HG03521 (cell line): Measurements from ENCODE around the gene KIF12.
"Not testable (repeated sequence)": the region's sequence is repeated elsewhere in the genome, so short reads cannot be mapped to it uniquely, and the experiment has no call there.

Experiments used
- ATAC-seq: cut with Tn5 transposase; IDR thresholded peaks from one replicate; pipeline ENCODE4 v1.9.1; 2021; ENCODE audit warnings: mild to moderate bottlenecking, moderate library complexity; ENCODE audit not compliant: unreplicated experiment

Gene KIF12

DNA sequence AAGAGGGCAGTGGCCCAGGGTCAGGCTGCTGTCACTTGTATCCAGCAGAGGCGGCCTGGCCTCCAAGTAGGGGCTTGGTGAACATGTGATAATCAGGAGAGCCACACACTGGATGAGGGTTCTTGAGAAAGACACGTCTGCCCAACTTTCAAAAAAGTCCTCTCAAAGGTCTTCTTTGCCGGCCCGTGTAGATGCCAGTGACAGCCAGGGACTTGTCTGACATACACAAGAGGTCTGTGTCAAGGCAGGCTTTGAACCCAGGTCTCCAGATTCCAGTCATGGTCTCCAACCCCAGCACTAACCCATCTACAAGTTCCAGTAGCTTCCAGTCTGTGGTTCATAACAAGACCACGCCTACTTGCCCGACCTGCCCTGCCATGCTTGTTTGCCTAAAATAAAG is 13.1 kb downstream of the KIF12 start:
- no peak for ATAC-seq

DNA sequence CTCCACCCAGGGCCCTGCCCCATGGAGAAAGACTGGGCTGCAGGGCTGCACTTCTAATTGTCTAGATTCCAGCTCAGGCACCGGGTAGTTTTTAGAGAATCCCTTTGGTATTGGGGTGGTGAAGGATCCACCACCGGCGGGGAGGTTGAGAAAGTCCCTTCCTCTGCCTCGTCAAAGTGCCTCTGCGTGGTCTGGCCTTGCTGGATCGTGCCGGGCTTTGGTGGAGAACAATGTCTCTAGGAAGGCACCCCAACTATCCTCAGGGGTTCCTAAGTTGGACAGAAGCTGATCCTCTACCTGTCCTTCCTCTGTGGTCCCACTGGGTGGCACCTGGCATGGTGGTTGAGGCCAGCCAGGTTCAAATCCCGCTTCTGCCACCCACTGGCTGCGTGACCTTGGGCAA is 13.7 kb downstream of the KIF12 start:
- no peak for ATAC-seq

DNA sequence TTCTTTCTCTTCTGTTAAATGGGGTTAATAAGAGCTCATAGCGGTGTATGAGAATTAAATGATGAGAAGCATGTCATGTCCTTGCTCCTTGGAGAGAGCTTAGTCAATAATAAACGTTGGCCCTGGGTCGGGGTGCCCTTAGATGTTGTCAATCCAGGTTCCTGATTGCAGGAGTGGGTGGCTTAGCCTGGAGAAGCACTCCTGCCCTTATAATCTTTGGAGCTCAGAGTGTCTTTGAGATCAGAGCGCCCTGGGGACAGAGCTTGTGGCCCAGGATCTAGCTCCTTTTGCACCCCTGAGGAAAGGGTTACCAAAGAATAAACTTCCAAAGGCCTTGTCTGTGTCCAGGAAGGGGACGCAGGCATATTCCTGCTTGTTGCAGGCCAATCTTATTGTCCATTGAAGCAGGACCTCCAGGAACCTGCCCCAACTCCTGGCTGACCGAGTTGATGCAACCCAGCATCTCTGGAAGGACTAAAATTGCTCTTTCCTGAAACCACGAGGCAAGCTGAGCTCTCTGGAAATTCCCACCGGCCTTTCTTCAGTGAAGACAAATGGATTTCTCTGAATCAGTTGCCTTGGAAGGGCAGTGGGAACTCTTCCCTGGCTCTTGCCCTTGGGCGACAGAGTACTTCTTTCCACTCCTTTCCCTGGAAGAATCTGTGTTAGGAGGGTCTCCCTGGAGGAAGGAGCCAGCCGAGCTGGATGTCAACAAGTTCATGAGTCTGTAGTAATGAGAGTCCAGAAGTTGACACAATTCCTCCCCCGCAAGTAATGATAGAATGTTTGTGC is 14.6 kb downstream of the KIF12 start:
- ATAC-seq: no peak

DNA sequence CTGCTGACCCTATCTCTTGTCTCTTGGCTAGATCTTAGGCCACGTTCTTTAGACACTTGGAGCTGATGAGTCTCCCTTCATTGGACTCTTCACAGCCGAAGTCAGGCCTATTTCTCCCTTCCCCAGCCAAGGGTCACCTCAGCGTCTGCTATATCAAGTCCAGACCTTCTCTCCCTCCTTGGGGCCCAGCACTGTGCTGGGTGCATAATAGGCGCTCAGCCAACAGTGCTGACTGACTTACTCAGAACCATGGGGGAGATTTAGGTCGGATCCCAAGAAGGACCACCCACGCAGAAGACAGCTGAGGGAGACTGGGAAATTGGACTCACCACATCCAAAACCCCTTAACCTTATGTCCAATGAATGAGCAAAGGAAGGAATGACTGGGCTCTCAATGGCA is 15.4 kb downstream of the KIF12 start:
- no peak for ATAC-seq

DNA sequence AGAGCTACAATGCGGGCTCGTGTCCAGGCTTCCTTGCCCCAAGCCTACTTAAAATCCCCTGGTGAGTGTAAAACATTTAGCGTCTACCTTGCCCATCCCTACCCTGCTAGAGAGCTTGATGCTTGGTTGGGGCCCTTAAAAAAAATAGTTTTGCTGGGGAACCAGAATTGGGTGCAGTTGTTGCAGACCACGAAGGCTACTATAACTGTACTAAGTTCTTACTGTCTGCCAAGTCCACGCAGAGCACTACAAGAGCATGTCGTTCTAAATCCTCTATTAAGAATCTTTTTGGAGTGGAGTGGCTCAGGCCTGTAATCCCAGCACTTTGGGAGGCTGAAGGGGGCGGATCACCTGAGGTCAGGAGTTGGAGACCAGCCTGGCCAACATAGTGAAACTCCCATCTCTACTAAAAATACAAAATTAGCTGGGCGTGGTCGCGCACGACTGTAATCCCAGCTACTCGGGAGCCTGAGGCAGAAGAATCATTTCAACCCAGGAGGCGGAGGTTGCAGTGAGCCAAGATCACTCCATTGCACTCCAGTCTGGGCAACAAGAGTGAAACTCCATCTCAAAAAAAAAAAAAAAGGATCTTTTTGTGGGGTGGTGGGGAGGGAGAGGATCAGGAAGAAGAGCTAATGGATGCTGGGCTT is 16.2 kb downstream of the KIF12 start:
- ATAC-seq: not testable (repeated sequence)

DNA sequence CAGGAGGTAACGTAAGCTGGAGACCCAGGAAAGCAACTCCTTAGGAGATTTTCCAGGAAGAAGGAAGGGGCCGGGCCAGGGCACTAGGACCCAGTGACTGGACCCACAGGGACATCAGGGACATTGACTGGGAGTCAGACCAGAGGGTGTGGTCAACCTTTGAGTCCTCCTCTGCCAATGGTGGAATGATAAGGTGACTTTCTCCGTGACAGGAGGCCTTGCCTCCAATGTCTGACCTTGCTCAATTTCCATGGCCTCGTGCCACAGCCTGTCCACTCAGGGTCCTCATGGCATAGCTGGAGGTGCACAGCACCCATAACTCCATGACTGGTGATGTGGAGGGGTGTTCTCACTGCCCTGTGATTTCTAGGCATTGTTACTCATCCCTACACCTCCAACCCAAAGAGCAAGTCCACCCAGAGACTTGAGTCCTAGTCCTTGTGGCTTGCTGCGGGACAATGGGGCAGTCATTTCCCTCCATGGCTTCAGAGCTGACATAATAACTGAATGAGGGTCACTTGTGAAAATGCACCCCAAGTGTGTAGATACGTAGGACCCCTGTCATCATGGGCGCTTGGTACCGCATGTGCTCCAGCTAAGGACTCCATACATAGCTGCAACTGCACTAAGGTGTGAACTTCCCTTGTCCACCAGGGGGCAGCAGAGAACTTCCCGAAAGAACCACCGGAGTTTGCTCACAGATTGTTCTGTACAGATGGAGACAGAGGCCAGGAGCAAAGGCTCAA is 16.9 kb downstream of the KIF12 start:
- ATAC-seq: peak; percentile 73

DNA sequence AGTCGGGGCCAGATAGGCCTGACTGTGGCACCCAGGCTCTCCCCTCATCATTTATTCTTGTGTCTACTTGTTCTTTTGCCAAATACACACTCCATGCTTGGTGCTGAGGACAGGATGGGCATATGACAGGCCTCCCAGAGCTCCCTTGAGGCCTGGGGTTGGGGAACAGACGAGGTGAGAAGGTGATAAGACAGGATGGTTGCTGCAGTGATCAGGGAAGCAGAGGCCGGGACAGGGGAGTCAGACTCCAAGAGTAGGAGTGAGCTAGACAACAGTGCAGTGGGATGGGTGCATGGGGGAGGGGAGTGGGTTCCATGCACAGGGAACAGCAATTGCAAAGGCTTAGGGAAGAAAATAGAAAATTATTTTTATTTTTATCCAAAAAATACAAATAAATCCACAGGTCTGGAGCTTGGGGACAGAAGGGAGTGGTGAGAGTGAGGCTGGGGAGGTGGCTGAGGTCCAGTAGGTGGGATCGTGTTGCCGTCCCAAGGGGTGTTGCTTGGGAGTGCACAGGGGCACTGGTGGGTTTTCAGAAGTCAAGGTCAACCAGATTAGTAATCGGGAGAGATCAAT is 17.6 kb downstream of the KIF12 start:
- no peak for ATAC-seq

DNA sequence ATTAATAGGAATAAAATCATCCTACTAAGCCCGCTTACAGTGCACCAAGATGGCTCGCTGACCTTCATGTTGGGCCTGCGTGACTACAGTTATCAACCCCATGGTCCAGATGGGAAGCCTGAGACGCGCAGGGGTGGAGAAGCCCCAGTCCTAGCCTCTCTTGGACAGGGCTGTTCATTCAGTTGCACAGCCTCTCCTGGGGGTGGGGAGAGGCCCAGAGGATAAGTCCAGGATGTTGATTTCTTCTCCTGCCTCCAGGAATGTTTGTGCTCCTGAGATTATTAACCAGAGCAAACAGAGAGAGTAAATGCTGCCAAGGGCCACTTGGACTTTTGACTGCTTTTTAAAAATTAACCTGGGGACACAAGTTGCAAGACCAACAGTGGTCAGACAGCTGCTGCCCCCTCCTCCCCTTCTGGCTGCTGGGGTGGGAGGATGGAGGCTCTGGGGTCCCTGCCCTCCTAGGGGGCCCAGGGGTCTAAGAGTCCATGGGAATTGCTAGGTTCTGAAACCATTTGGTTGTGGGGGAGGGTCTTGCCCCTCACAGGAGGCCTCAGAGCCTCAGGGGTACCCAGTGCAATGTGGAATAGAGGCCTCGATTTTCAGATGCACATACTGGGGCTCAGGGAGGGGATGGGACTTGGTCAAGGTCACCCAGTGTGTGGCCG is 18.2 kb downstream of the KIF12 start:
- ATAC-seq: no peak

DNA sequence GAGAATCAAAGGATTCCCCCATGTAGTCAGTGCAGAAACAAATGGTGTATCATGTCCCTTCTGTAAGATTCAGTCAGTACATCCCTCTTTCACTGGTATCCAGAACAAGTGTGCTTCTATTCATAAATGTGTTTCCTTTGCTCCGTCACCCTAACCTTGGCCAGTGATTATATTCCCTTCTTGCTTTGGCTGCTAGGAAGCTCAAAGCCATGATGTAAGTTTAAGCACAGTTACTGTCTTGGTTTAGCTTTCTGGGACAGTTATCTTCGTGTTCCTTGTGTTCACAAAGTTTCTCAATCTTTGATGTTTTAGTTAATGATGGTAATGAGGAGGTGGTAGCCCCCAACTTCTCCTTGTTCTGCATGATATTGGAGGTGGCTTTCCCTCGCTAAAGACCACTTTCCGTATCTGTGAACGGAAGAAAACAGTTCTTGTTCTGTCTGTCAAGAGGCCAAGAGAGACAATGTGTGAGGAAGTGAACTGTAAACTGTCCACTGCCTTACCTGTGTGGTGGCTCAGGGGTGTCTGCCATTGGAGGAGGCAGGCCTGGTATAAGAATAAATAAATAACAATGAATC is 18.8 kb downstream of the KIF12 start:
- no peak for ATAC-seq

DNA sequence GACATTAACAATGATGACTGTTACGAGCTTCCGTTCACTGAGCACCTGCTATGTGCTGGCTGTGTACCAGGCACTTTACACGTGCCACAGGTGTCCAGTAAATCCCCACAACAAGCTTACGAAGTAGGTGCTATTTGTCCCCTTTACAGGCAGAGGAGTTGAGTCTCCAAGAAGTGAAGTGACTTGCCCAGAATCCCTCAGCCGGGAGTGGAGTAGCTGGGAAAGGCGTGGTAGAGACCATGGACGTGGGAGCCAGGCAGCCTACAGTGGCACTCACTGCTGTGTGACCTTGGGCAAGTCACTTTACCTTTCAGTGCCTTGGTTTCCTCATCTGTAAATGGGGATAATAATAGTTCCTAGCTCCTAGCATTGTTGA is 20.3 kb downstream of the KIF12 start:
- no peak for ATAC-seq

DNA sequence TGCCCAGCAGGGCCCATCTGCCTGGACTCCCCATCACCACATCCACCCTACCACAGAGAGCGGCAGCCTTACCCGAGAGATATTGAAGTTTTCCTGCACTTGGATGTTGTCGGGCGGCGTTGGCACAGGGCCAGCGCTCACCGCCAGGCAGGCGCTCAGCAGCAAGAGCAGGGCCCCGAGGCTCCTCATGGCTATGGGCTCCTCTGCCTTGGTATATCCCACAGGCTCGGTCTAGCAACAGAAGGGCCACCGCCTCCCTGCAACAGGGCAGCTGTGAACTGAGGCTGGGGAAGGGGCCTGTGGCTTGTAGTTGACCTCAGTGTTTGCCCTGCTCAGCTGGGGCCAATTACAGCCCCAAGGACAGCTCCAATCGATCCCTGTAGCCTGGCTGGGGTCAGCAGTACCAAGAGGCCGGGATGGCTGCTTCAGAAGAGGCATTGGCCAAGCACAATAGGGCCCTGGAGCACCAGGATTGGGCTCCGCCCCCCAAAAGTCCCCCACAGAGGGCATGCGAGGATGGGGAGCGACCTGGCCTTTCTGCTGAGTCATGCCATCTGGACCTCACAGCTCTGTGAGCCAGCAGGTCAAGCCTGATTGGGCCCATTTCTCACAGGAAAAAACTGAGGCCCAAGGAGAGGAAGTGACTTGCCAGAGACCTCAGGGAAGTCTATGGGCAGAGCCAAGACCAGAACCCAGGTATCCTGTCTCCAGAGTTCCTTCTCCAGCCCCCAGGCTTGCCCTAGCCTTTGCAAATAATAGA is 20.9 kb downstream of the KIF12 start, which contains the start of gene AMBP:
TSS of gene AMBP (minus strand) at position 280 of the 760 bp plus-strand sequence. CDS start at position 189, 91 bp downstream.
- no peak for ATAC-seq

DNA sequence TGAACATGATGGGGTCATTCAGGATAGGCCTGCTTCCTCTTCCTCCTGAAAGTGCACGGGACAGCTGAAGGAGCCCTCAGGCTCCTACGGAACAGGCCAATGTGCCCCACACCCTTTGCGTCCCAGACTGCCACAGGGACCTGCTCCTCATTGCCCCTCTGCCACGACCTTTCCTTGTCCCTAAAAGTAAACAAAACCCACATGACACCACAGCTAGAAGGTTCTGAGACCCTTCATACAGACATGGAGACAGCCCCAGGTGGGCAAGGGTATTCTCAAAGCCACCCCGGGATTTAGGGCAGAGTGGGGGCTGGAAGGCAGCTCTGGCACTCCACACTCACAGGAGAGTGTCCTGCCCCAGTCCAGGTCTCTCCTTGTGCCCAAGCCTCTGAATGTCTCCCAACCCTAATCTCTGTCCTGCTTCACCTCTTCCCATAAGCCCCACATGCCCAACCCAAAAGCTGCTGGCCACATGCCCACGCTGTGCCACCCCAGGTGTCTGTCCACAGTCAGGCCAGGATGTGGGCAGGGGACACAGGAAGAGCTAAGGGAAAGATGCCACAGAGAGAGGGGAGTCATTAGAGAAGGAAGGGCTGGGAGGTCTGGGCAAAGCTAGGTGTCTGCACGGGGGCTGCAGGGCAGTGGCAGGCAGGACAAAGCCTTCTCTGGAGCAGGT is 21.8 kb downstream of the KIF12 start:
- no peak for ATAC-seq

DNA sequence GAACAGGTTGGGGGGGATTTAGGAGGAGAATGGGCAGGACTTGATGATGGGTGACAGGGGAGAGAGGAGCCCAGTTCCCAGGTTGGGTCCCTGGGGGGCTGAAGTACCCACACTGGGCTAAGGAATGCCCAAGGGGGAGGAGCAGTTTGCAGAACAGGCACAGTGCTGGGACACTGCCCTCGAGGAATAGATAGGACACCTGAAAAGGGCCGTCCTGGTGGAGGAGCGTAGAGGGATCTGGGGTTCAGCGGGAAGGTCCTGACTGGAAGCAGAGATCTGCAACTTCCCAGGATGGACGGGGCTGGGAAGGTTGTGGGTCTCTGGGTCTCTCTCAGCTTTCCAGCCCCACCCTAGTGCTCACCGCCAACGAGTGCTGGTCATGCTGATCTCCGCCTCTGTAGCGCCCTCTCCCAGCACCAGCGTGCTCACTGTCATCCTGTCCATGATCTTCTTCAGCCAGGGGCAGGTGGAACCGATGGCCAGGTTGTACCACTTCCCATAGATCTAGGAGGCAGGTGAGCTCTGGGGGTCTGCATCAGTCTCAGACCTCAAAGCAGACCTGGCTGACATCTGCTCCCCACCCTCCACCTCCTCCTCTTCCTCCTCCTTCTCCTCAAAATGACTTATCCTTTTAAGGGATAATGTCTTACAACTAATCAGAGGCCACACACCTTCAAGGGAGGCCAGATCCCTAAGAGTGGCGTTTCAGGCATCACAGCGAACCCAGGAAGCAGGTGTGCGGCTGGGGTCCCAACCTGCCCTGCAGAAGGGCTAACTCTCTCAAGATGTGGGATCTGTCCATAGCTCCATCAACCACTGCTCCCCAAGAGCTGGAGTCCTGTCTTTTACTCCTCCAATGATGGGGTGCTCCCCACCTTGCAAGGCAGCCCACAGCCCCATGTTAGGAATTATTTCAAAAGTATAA is 22.6 kb downstream of the KIF12 start:
- ATAC-seq: no peak

DNA sequence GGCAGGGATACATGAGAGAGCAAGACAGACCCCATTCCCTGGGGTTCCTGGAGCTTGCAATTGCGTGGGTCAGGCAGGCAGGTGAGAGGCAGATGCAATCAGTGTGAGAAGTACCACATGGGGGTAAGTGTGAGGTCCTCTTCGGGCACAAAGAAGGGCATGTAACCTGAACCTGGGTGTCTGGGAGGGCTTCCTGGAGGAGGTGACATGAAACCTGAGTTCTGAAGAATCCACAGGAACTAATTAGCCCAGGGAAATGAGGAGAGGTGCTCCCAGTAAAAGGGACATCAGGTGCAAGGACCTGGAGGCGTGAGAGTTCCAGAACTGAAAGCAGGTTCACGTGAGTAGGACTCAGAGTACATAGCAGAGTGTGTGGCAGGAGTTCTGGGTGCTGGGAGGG is 23.5 kb downstream of the KIF12 start:
- ATAC-seq: no peak

DNA sequence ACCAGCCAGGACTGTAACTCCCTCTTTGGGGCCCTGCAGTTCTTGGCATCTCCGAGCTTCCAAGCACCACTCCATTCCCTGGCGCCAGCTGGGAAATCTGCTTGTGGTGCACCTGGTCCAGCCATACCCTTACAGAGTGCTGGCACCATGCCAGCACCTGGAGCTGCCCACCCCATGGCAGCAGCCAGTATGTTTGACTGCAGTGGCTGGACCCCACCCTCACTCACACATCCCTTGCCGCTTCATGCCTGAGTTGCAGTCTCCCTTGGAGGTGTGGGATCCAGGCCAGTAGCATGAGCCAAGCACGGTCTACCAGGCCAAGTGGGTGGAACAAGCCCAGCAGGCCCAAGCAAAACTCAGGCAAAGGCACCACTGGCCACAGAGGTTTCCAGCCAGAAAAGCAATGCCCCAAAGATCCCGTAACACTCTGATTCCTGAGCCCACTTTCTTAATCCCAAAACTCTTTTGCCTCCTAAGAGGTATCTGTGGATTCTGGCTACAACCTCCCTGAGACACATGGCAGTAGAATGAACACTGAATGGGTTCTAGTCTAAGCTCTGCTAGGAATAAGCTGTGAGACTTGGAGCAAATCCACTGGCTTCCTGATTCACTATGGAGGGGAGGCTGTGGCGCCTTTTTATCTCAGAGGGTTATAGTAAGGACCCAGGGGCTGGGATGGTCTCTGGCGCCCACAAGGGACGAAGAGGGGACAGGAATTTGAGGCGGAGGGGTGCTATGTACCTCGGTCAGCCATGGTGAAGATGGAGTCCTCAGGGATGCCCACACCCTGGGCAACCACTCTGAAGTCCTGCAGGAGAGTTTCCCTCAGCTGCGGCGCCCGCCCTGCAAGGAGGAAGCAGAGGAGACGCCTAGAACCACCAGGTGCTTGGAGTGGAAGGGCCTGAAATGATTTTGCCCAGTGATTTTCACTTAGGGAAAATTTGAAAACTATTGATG is 26.6 kb downstream of the KIF12 start:
- ATAC-seq: no peak

DNA sequence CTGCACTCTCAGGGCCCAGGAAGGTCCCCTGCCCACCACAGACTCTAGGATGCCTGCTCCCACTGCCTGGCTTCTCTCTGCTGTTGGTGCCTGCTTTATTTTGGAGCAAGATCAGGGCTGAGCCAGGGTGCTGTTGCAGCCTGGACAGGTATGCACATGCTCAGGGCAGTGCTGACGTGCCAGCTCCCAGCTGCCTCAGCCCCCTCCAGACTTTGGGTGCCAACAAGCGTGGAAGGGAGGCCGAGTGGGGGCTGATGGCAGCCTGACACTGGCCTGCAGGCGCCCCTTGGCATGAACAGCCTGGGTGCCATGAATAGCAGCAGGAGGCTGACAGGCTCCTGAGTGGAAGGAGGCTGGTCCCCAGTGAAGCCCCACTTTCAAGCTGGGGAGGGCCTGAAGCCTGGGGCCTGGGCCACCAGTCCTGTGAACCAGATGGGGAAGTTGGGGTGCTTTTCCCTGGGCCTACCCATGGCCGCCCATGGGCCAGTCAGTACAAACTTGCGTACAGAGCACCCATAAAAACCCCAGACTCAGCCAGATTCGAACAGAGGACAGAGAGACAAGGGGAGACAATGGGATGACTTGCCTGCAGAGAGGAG is 27.8 kb downstream of the KIF12 start:
- ATAC-seq: no peak
